GM23248 (cell line): ENCODE measurements around the gene CCDC8.

ENCODE experiments used
- EZH2 ChIP-seq: fragments of 200-600 bp; sonication (generic); IDR thresholded peaks from 2 replicates; pipeline ENCODE4 v1.6.1; 2018; ENCODE audit warnings: antibody characterized with exemption, mild to moderate bottlenecking; ENCODE audit not compliant: insufficient read depth, poor library complexity, severe bottlenecking
- EZH2phosphoT487 ChIP-seq: fragments of 200-600 bp; sonication (generic); IDR thresholded peaks from 2 replicates; pipeline ENCODE4 v1.6.1; 2018; ENCODE audit warnings: antibody characterized with exemption, moderate library complexity, mild to moderate bottlenecking, low read depth; ENCODE audit not compliant: insufficient read depth

- TF ChIP-seq EZH2phosphoT487 (no peak), EZH2 (no peak)
These were observed 8.5 kb downstream of the CCDC8 start for GRCh38 chr19:46404753-46405468.
